ENCODE measurements around the gene INPP5B. TPM values are rescaled to one million over a fixed set of nuclear protein-coding genes. Genes with fewer than 3 reads are reported as not detected.

INPP5B gene
- polyA plus RNA-seq, 3 donors: 18.8 to 28.4 (median 20.6) TPM

- DNase-seq: no peak
Measured at GRCh38 chr1:37878071-37878470, 68.8 kb downstream of the INPP5B start.

- DNase-seq: no peak
Measured at GRCh38 chr1:37875833-37876232, 71.0 kb downstream of the INPP5B start.

DNA sequence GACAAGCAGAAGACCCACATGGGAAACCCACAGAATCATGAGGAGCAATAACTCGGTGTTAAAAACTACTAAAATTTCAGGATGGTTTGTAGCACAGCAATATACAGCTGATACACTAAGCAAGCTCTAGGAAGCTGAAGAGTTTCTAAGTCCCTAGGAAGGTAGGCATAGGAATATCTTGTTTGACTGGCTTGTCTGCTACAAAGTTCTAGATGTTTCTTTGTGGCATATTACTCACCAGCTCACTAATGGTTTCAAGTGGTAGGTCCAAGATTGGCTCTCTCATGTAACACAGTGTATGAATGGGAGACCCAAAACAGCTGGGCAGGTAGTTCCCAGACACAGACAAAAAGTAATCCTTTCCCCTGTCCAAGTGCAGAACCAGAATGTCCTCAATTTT is 74.2 kb downstream of the INPP5B start:
- no peak for DNase-seq

- DNase-seq: no peak
Measured at GRCh38 chr1:37868466-37868865, 78.4 kb downstream of the INPP5B start.

GRCh38 chr1:37867784-37868183 is 79.1 kb downstream of the INPP5B start:
- DNase-seq: no peak

DNA sequence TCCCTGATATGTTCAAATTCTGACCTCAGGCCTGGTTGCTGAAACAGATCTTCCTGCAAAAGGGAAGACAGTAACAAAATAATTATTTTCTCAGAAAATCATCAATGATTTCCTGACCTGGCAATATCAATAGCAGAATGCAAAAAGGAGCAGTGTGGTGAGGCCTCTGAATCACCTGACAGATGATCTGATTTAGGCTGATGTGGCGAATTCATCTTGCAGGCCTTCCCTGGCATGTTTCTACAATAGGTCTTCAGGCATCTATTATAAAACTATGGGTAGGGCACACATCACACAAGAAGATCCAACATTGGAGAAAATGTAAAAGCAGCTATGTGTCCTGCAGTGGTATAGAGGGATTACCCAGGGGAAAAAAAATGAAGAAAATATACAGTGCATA is 80.4 kb downstream of the INPP5B start:
- no peak for DNase-seq

DNA sequence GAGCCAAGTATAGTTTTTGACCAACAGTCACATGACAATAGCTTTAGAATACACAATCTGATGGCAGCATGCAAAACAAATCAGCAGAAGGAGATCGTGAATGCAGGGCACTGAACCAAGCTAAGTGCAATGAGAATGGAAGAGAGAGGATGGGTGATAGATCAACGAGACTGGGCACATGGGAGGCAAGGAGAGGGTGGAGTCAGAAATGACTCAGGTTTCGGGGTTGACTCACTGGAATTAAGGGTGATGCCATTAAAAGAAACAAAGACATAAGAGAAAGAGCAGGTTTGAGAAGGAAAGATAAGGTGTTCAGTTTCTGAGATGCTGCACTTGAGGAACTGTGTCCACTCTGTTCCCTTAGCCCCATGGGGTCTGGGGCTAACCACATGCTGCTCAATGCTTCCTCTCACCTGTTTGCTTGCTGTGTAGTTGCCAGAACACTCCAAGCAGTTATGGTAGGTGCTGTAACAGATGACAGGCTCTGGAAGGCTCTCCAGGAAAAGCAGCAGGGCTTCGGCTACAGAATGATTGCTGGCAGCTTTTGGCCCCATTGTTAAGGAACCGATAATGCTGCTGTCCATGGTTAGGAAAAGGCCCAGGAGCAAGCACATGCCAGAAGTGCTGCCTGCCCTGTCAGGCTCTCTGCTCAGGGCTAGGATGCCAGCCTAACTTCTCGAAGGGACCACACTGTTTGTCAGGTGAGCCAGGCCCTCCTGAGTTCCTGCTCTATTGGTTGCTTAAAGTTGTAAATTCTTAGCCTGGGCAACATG is 81.3 kb downstream of the INPP5B start:
- DNase-seq: no peak

DNA sequence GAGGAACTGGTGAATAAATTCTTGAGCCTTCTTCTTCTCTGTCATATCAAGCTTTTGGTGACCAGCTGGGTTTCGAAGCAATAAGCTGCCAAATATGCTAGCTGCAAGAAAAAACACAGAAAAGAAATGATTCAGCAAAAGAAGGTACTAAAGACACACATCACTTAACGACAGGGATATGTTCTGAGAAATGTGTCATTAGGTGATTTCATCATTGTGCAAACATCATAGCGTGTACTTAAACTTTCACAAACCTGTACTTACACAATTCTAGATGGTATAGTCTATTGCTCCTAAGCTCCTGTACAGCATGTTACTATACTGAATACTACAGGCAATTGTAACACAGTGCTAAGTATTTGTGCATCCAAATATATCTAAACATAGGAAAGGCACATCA is 84.5 kb downstream of the INPP5B start:
- no peak for DNase-seq

DNA sequence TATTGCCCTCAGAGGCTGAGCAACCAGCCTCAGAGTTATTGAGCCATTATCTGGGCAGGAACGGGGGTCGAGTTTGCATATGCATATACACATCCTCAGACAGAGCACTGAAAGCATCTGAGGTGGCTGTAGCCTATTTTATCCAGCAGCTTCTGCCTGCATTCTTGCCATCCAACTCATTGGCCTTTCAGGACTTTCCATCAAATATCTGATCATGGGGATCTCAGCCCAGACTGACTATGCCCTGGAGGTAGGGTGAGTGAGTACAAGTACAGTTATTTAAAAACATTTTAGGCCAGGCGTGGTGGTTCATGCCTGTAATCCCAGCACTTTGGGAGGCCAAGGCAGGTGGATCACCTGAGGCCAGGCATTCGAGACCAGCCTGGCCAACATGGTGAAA is 85.7 kb downstream of the INPP5B start:
- no peak for DNase-seq

DNA sequence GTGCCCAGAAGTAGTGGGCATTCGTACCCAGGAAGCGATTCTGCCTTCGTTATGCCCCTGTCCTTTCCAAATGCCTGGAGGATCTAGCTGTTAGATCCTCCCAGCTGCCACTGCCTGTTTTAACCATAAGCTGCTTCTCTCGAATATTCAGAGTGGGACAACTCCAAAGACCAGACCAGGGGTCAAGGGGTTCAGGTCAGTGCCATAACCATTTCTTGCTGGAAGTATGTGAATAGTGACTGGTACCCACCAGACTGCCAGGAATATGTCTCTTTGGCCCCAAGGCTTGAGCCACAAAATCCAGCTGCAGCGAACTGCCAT is 86.5 kb downstream of the INPP5B start:
- DNase-seq: no peak

DNA sequence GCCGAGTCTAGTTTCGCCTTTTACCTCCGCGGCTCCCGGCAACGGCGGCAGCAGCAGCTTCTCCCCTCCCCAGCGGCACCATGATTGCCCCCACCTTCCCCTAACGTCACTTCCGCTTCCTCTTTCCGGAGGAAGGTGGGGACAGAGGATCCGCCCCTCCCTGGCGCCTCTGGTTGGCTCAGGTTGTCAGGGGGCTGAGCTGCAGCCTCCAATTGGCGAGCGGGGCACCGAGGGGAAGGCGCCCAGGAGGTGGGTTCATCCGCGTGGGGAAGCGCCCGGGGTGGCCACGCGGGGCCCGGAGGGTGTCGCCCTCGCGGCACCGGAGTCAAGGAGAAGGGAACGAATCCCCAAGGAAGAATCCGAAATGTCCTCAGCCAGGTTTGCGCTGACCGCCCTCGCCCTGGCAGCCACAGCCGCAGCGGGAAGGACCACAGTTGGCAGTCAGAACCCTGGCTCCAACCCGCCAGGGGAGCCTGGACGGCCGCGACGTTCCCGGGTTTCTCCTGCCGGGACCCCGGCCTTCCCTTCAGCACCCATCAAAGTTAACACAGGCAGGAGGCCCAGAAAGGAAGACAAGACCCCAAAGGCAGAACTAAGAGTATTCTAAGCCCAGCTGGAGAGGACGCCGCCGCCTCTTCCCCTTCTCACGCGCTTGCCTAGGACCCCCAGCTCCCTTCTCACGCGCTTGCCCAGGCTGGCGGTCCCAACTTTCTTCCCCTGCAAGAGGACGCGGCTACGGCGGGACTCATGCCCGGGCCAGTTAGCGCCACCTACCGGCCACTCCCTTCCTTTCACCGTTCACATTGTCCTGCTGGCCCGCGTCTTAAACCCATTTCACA is 87.1 kb downstream of the INPP5B start, which contains the start of gene MTF1:
Gene MTF1, minus strand, starts transcription at position 86 of the 839 bp plus-strand sequence. CDS start 1,934 bp downstream, outside the sequence.
- peak; percentile 98 for DNase-seq

GRCh38 chr1:37858931-37859506 is 87.8 kb downstream of the INPP5B start:
- DNase-seq: no peak

GRCh38 chr1:37854406-37854805 is 92.4 kb downstream of the INPP5B start:
- DNase-seq: no peak

GRCh38 chr1:37853157-37853556 is 93.7 kb downstream of the INPP5B start:
- no peak for DNase-seq

DNA sequence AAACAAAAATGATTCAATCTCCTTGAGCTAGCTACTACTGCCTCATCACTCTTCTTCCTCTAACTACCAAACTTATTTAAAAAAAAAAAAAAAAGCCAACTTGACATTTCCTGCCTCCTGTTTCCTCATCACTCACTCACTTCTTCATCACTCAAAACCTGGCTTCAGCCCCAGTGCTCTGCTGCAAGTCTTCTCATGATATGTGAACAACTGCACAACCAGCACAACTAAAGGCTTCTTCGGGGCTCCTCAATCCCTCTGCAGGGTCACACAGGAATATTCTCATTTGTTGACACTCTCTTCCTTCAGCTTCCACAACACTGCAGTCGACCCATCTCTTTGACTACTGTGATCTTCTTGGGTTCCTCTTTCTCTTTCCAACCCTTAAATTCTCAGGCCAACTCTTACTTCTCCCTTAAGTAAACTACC is 95.1 kb downstream of the INPP5B start:
- no peak for DNase-seq

DNA sequence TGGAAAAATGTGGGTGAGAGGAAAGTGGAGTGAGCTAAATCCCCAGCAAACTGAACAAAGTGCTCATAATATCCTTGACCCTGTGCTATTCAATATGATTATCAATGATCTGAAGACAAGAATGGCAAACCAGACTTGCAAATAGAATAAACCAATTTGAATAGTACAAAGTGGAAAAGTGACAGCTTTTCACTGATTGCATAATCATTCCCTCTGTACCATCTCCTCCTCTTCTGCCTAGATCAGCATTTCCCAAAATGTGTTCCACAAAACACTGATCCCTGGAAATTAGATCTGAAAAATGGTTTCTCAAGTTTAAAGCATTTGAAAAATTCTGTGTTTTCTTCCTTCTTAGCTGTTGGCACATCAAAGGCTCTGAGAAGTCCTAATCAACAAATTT is 95.6 kb downstream of the INPP5B start:
- no peak for DNase-seq

DNA sequence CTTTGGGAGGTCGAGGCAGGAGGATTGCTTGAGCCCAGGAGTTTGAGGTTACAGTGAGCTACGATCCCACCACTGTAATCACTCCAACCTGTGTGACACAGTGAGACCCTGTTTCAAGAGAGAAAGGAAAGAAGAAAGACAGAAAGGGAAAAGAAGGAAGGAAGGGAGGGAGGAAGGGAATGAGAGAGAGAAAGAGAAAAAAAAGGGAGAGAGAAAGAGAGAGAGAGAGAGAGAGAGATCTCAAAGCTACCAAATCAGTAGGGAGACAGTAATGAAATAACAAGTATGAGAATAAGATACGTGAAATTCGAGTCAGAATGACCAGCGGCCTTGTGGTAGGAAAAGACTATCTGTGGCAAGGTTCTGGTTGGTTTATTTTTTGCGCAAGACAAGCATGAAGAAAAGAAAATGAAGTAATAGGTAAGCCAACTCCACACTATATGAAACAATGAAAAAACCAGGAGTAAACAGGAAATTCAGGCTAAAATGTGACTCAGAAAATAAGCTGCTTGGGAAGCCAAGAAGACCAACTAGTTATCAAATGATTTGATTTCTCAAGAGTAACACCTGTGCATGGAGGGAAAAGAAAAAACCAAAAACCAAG is 96.4 kb downstream of the INPP5B start:
- no peak for DNase-seq

GRCh38 chr1:37849480-37849879 is 97.4 kb downstream of the INPP5B start:
- no peak for DNase-seq

- no peak for DNase-seq
Measured at GRCh38 chr1:37846647-37847339, 100.1 kb downstream of the INPP5B start.

DNA sequence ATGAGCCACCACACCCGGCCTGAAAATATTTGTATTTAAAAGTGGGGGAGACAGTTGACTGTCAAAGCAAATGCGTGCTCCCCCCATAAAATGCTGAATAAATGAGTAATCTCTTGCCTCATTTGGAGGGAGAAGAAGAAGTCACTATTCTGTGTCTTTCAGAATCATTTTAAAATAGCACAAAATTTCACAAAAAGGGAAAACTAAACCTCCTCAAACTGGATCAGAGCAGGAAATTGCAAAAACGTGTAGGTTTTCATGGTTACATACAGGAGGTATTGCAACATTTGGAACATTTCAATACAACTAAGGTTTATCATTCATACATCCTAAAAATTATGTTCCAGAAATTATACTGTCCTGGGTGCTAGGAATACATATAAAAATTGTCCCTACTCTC is 101.1 kb downstream of the INPP5B start:
- DNase-seq: no peak

GRCh38 chr1:37845049-37845646 is 101.7 kb downstream of the INPP5B start:
- DNase-seq: no peak
